NCI-H460 (cell line): Measurements from ENCODE around the gene CHCT1. TPM values are rescaled to one million over a fixed set of nuclear protein-coding genes. Genes with fewer than 3 reads are reported as not detected.
"Not testable (repeated sequence)": the region's sequence is repeated elsewhere in the genome, so short reads cannot be mapped to it uniquely, and the experiment has no call there.

Experiments
- DNase-seq: peaks from one replicate; pipeline ENCODE4 v3.0.0-alpha.2; 2016; ENCODE audit warnings: low read depth; ENCODE audit errors: extremely low read depth
- total RNA-seq: library from RNA; depleted of rRNA; stranded (reverse); fragments of >200 nt; shearing (Covaris generic); gene quantifications from 2 replicates; pipeline ENCODE4 v1.2.3, GENCODE V29; 2014

CHCT1 gene
- total RNA-seq, 1 experiment from 2014 or later = not detected

GRCh38 chr17:60398227-60398959, 23.9 kb upstream of the CHCT1 start:
- no peak for DNase-seq

GRCh38 chr17:60401819-60402218, 20.5 kb upstream of the CHCT1 start:
- DNase-seq = no peak

- DNase-seq = no peak
These were observed 18.8 kb upstream of the CHCT1 start for GRCh38 chr17:60403523-60403810.

DNA sequence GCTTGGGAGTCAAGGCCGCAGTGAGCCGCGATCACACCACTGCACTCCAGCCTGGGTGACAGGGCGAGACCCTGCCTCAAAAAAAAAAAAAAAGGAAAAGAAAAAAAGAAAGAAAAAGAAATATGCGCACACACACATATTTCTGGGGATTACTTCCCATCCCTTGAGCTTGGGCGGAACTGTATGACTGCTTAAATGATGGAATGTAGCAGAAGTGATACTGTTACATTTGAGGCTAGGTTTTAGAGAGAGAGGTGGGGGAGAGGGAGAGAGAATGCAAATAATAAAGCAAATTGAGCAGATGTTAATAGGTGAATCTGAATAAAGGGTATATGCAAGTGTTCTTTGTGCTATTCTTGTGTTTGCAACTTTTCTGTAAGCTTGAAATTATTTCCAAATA, 18.3 kb upstream of the CHCT1 start:
- DNase-seq = no peak

DNA sequence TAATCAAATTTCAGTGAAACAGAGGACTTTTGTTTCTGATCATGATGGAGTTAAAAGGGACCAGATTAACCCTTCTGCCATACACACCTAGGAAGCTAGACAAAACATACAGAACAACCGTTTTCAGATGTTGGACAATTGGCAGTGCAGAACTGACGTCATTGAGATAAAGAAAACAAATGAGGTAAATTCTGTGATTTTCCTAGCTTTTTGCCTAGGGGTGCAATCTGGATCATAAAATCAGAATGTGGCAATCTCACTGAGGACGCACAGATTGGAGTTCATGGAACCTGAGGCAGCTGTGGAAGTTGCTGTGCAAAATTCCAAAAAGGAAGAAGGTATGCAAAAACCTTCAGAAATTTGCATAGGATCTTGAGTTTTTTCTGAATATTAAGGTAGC, 15.4 kb upstream of the CHCT1 start:
- no peak for DNase-seq

- no peak for DNase-seq
These were observed 12.3 kb upstream of the CHCT1 start for GRCh38 chr17:60410001-60410400.

DNA sequence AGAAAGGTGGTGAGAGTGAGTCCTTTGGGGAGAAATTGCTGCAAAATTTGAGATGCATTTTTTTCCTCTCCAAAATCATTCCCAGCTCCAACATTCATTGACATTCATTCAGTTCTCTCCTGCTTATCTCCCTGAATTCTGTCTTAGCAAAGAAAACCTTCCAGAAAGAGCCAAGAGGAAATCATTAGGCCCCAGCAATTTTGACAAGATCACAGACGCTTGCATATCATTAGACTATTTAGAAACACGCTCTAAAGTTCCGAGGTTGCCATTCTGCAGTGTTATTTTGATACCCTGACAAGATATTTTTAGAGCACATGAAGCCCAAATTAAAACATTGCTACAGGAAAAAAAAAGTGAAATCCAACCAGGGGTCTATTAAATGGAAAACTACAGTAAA, 9.6 kb upstream of the CHCT1 start:
- no peak for DNase-seq

DNA sequence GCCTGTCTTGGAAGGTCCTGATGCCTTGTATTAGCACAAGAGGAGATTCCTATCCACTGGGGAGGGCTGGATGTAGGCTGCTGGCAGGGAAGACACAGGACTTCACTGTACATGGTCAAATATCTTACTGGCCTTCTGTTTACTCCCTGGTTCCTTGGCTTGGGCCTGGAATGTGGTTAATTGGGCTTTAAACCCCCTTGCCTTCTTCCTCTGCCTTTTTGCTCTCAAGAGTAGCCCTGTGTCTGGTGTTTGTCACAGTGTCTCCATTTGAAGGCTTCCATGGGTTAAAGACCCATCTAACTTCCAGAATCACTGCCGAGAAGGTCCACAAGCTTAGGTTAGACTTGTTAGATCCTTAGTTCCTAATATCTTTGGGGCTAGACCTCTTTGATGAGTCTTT, 7.1 kb upstream of the CHCT1 start:
- DNase-seq = no peak

DNA sequence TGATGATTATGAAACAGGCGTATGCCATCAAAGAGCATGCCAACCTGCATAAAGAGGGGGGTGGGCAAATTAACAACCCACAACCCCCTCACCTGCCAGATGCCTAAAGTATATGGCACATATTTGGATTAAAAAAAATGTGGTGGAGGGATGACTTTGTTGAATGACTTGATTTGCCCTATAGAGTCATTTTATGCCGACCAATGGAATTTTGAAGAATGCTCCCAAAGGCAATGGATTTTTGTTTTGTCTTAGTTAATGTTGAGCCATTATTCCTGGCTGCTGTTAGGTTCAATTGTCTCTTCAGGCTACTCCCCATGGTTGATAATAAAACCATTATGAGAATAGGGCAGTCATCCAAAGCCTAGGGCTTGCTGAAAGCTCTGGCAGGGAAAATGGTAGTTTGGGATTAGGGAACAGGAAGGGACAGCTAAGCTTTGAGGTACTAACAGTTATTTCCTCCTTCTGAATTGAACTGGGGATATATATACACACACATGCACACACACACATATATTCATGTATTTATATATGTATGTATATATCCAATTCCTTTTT, 5.8 kb upstream of the CHCT1 start:
- no peak for DNase-seq

DNA sequence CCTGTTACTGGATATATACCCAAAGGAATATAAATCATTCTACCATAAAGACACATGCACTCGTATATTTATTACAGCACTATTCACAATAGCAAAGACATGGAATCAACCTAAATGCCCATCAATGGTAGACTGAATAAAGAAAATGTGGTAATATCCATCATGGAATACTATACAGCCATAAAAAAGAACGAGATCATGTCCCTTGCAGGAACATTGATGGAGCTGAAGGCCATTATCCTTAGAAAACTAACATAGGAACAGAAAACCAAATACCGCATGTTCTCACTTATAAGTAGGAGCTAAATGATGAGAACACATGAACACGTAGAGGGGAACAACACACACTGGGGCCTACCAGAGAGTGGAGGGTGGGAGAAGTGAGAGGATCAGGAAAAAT, 3.3 kb upstream of the CHCT1 start:
- not testable (repeated sequence) for DNase-seq

DNA sequence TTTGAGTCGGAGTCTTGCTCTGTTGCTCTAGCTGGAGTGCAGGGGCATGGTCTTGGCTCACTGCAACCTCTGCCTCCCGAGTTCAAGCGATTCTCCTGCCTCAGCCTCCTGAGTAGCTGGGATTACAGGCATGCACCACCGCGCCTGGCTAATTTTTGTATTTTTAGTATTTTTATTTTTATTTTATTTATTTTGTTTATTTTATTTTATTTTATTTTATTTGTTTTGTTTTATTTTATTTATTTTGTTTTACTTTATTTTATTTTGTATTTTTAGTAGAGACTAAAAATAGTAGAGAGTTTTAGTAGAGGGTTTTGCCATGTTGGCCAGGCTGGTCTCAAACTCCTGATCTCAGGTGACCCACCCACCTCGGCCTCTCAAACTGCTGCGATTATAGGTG, 2.4 kb upstream of the CHCT1 start:
- not testable (repeated sequence) for DNase-seq

GRCh38 chr17:60421273-60422161, 772 bp upstream of the CHCT1 start:
- peak; percentile 62 for DNase-seq

DNA sequence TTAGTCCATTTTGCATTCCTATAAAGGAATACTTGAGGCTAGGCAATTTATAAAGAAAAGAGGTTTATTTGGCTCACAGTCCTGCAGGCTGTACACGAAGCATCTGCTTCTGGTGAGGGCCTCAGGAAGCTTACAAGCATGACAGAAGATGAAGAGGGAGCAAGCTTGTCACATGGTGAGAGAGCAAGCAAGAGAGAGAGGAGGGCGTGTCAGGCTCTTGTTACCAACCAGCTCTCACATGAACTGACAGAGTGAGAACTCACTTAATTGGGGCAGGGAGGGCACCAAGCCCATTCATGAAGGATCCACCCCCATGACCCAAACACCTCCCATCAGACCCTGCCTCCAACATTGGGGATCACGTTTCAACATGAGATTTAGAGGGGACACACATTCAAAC, 1.6 kb downstream of the CHCT1 start:
- no peak for DNase-seq

DNA sequence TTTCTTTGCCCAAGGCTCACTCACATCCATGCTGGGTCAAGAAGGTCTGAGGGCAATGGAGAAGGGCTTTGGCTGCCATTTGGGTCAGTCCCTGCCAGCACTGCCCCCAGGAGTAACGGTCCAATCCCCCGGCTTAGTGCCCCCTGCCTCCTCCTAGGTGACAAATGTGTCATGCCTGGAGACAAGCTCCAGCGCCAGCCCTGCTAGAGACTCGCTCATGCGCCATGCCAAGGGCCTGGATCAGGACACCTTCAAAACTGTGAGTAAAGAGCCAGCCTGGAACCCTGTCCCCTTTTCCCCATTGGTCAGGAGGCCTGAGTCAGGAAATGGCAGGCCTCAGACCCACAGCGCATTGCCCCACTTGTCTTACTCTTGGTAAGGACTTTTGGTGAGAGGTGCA, 3.3 kb downstream of the CHCT1 start:
- no peak for DNase-seq

DNA sequence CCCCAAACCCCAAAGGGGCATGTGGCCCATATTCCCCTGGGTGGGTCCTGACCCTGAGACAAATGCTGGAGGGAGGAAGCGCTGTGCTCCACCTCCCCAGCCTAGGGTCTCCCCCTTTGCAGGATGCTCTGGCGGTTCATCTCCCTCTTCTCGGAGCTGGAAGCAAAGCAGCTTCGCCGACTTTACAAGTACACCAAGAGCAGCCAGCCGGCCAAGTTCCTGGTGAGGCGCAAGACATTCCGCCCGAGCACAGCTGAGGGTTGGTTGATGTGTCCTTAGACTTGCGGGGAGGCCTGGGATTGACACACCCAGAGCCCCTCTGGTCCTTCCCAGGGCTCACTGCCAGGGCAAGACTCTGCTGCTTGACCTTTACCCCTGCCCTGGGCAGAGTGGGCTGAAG, 4.3 kb downstream of the CHCT1 start:
- no peak for DNase-seq

DNA sequence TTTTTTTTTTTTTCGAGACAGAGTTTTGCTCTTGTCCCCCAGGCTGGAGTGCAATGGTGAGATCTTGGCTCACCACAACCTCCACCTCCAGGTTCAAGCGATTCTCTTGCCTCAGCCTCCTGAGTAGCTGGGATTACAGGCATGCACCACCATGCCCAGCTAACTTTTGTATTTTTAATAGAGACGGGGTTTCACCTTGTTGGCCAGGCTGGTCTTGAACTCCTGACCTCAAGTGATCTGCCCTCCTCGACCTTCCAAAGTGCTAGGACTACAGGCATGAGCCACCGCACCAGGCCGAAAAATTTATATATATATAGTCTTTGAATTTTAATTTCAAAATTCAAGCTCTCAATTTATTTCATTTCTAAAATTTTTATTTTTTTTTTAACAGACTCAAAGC, 6.2 kb downstream of the CHCT1 start:
- not testable (repeated sequence) for DNase-seq

- DNase-seq = not testable (repeated sequence)
These were observed 8.3 kb downstream of the CHCT1 start for GRCh38 chr17:60430561-60430960.

DNA sequence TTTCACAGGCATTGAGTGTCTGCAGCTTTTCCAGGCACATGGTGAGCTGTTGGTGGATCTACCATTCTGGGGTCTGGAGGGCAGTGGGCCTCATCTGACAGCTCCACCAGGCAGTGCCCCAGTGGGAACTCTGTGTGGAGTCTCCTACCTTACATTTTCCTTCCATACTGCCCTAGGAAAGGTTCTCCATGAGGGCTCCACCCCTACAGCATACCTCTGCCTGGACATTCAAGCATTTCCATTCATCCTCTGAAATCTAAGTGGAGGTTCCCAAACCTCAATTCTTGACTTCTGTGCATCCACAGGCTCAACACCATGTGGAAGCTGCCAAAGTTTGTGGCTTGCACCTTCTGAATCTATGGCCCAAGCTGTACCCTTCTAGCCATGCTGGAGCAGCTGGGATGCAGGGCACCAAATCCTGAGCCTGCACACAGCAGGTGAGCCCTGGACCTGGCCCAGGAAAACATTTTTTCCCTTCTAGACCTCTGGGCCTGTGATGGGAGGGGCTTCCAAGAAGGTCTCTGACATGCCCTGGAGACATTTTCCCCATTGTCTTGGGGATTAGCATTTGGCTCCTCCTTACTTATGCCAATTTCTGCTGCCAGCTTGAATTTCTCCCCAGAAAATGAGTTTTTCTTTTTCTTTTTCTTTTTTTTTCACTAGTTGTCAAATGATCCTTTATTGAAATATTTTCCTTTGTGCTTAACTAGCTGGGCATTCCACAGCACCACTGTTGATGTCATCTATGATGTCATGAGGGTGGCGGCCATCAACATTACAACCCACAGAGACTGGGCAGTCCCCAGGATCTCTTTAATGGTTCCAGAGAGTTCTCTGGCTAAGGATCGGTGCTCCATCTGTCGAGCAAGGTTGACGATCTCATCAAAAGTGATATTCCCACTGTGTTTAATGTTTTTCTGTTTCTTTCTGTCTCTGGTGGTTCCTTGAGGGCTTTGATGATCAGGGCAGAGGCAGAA, 11.0 kb downstream of the CHCT1 start:
- DNase-seq = not testable (repeated sequence)

DNA sequence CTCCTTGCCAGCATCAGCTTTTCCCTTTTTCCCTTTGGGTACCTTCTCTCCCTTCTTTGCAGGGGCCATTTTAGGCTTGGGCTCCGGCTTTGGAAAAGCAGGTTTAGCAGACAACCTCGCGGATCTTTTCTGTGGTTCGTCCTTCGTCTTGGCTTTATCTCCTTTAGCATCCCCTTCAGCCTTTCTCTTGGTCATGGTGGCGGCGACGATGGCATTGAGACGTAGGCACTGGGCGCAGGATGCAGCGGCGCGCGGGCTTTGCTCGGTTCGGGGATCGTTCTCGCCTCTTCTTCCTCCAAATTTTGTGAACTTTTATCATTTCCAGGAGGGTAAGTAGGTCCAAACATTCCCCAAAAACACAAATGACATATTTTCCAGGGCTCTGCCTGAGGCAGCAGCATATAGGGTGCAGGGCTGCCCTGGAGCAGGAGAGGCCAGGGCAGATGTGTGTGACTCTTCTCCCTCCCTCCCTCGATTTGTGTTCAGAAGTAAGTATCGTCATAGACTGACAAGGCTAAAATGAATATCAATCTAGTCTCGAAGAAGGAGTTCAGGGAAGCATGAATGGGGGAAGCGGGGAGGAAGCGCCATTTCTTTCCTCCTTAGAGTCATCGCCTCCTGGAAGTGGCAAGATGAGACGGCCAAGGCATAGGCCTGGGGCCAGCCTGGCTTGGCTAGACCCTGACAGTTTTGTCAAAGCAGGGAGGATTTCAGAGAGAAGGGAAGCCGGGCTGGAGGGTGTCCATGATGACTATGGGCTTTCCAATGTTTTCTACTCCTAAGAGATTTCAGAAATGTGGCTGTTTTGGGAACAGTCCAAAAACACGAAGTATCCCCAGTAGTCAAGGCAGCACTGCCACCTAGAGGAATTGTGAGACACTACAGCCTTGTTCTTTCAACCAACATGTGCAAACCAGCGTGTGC, 13.2 kb downstream of the CHCT1 start:
- DNase-seq = peak; percentile 87

GRCh38 chr17:60436676-60437075, 14.4 kb downstream of the CHCT1 start:
- no peak for DNase-seq
